ENCODE data around the gene DACT2. TPM values are rescaled to one million over a fixed set of nuclear protein-coding genes. Genes with fewer than 3 reads are reported as not detected.

The DACT2 gene
- total and polyA plus RNA-seq, 2 of the 8 experiments (the other 6 are each of a cell fraction or from before 2014, with no cell fraction given) = 2.9 to 3.1 TPM

DNA sequence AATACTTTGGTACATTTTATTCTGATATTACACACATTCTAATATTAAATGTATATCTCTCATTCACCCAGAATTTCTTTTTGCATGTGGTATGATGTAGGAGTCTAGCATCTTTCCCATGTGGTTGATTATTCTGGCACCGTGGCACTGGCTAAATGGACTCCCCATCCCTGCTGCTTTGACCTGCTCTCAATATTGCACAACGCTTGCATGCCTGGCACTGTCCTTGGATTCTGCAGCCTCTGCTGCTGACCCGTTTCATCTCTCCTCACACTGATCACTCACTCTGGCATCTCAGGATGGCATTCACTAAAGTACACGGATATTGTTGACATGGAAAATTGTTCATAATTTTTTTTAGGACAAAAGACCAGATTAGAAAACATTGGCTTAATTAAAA lies 11.5 kb upstream of the DACT2 start:
- no peak overlapping the region for H3K23ac ChIP-seq (ENCODE audit: insufficient read length)
- H2BK15ac ChIP-seq (ENCODE audit: low read length) = no peak overlapping the region
- CTCF ChIA-PET (ENCODE audit: partially characterized antibody) = interaction anchor here (1.2 to 1.6 kb wide), 2 partner anchors 68 to 277 kb away, joined by 3 read pairs; no protein-coding TSS in a partner anchor
- no peak overlapping the region for H3K4me2 ChIP-seq (ENCODE audit: insufficient read depth in 1 of 2, low read depth in 2 of 2, low read length in 2 of 2)
- no peak overlapping the region for H3K4ac ChIP-seq (replicated peaks; ENCODE audit: insufficient read length, low read depth, low read length)
- no peak overlapping the region for H3K4me3 ChIP-seq (ENCODE audit: extremely low read depth in 1 of 4, insufficient read depth in 2 of 4, low read depth in 3 of 4, low read length in 4 of 4)
- H2AFZ ChIP-seq (ENCODE audit: low read length) = no peak overlapping the region
- DNase-seq (ENCODE audit: low read depth in 1 of 2, low spot score in 2 of 2) = no peak
- no peak overlapping the region for H4K5ac ChIP-seq (ENCODE audit: insufficient read length, low read depth, low read length)
- no peaks in the 10 kb centered on the region for H3K9me3 ChIP-seq (ENCODE audit: insufficient read depth in 2 of 2, low read depth in 1 of 2, low read length in 1 of 2)
- H2BK12ac ChIP-seq (ENCODE audit: low read depth, low read length) = no peak overlapping the region
- no peaks in the 10 kb centered on the region for H4K20me1 ChIP-seq (replicated peaks in 1 of 2; ENCODE audit: control insufficient read depth in 1 of 2, insufficient read depth in 2 of 2, low read length in 2 of 2)
- peaks cover 3 to 19% (median 9%) of the 10 kb centered on the region in 4 experiments for H3K4me1 ChIP-seq (replicated peaks in 1 of 4; ENCODE audit: control insufficient read depth in 3 of 4, insufficient read depth in 4 of 4, low read length in 3 of 4)
- POLR2A ChIA-PET (ENCODE audit: partially characterized antibody) = interaction anchor here (1.2 kb wide), 1 partner anchor 18 kb away, joined by 3 read pairs; no protein-coding TSS in a partner anchor
- no peak overlapping the region for H4K8ac ChIP-seq (ENCODE audit: extremely low read depth, insufficient read depth, low read length)
- no peak overlapping the region for H3K27ac ChIP-seq (ENCODE audit: low read depth, low read length)
- no peaks in the 10 kb centered on the region for H3K23me2 ChIP-seq (ENCODE audit: low read depth, low read length)
- H3K79me2 ChIP-seq (ENCODE audit: control insufficient read depth in 1 of 2, insufficient read depth in 2 of 2, low read length in 2 of 2) = no peaks in the 10 kb centered on the region
- no peaks in the 10 kb centered on the region for H3K27me3 ChIP-seq (replicated peaks in 1 of 4; ENCODE audit: control insufficient read depth in 3 of 4, extremely low read depth in 1 of 4, insufficient read depth in 3 of 4, low read length in 3 of 4)
- TF ChIP-seq SP1 (IDR thresholded peaks at IDR 0.05; ENCODE audit: low read depth, low read length) (no peak), GABPA (IDR thresholded peaks at IDR 0.05; ENCODE audit: borderline replicate concordance, insufficient read depth, low read length) (no peak), KDM1A (IDR thresholded peaks at IDR 0.05; ENCODE audit: borderline replicate concordance, low read length) (no peak), CHD1 (IDR thresholded peaks at IDR 0.05; ENCODE audit: low read depth, low read length) (no peak), BRCA1 (IDR thresholded peaks at IDR 0.05; ENCODE audit: low read depth, low read length) (no peak), SIRT6 (IDR thresholded peaks at IDR 0.05; ENCODE audit: low read length) (no peak), POU5F1 (IDR thresholded peaks at IDR 0.05; ENCODE audit: low read depth, low read length) (no peak), SP4 (IDR thresholded peaks at IDR 0.05; ENCODE audit: low read length) (no peak), SP2 (IDR thresholded peaks at IDR 0.05; ENCODE audit: low read length) (no peak), NRF1 (IDR thresholded peaks at IDR 0.05; ENCODE audit: low read depth, low read length) (no peak), EP300 (IDR thresholded peaks at IDR 0.05; ENCODE audit: borderline replicate concordance in 1 of 2, low read depth in 2 of 2, low read length in 2 of 2) (no peak)
- TF ChIP-seq, protein P1, sequence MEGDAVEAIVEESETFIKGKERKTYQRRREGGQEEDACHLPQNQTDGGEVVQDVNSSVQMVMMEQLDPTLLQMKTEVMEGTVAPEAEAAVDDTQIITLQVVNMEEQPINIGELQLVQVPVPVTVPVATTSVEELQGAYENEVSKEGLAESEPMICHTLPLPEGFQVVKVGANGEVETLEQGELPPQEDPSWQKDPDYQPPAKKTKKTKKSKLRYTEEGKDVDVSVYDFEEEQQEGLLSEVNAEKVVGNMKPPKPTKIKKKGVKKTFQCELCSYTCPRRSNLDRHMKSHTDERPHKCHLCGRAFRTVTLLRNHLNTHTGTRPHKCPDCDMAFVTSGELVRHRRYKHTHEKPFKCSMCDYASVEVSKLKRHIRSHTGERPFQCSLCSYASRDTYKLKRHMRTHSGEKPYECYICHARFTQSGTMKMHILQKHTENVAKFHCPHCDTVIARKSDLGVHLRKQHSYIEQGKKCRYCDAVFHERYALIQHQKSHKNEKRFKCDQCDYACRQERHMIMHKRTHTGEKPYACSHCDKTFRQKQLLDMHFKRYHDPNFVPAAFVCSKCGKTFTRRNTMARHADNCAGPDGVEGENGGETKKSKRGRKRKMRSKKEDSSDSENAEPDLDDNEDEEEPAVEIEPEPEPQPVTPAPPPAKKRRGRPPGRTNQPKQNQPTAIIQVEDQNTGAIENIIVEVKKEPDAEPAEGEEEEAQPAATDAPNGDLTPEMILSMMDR (IDR thresholded peaks at IDR 0.05; ENCODE audit: control extremely low read depth in 1 of 3, insufficient read depth in 1 of 3, low read depth in 1 of 3, low read length in 3 of 3) = no peak
- no peak overlapping the region for H3K9ac ChIP-seq (replicated peaks in 1 of 4; ENCODE audit: extremely low read depth in 1 of 4, low read depth in 3 of 4, low read length in 3 of 4)
- H3K14ac ChIP-seq (ENCODE audit: insufficient read length) = no peak overlapping the region
- no peak for FAIRE-seq
- 96% methylated on average over 4 of the region's 4 CpGs; no CpG with 5 or more reads in 1 of the 2 experiments for WGBS, 2 experiments (ENCODE audit: extremely low coverage in 1 of 2, insufficient coverage in 1 of 2, insufficient read length in 1 of 2, insufficient replicate concordance in 2 of 2, low coverage in 1 of 2, low lambda C conversion rate in 2 of 2, missing lambda C conversion rate in 1 of 2)
- no peaks in the 10 kb centered on the region for H3K36me3 ChIP-seq (ENCODE audit: control insufficient read depth in 2 of 4, insufficient read depth in 4 of 4, low read length in 3 of 4)
- H2BK5ac ChIP-seq (ENCODE audit: low read depth, low read length) = no peak overlapping the region
- H3K18ac ChIP-seq (ENCODE audit: extremely low read depth, low read length) = no peak overlapping the region
- no peak overlapping the region for H2BK20ac ChIP-seq (ENCODE audit: low read length)
- no peak overlapping the region for H2AK5ac ChIP-seq (ENCODE audit: low read depth, low read length)
- H4K91ac ChIP-seq (replicated peaks; ENCODE audit: insufficient read length, low read length) = no peak overlapping the region
- no peak overlapping the region for H3K56ac ChIP-seq (replicated peaks; ENCODE audit: insufficient read length, low read depth, low read length)
- H2BK120ac ChIP-seq (replicated peaks; ENCODE audit: low read depth, low read length) = no peak overlapping the region
- H3K79me1 ChIP-seq (ENCODE audit: low read depth, low read length) = no peaks in the 10 kb centered on the region
